IMR-90 (cell line): ENCODE results near the gene PCDHA5. TPM values are rescaled to one million over a fixed set of nuclear protein-coding genes. Genes with fewer than 3 reads are reported as not detected.

Source experiments
- ATAC-seq: fragments of 200-7000 bp; cut with Tn5 transposase; 2 replicates; pipeline ENCODE4 v1.9.1; 2020; ENCODE audit warnings: low read depth, mild to moderate bottlenecking, moderate library complexity
- BruUV-seq: library from RNA; stranded (reverse); fragments of 400-500 nt; replicated peaks from 2 replicates; lab custom pipeline; 2021; lab: Mats Ljungman, UMichigan
- CTCF ChIA-PET: fragments of 300-600 bp; formaldehyde crosslinking; extraction: SDS; loops from one replicate; lab custom pipeline; 2021; ENCODE audit warnings: antibody characterized with exemption; lab: Yijun Ruan, JAX
- POLR2A ChIA-PET: fragments of 300-600 bp; sonication (Branson Sonifier 250); formaldehyde crosslinking; loops from one replicate; lab custom pipeline; 2022; ENCODE audit warnings: antibody characterized with exemption; ENCODE audit not compliant: unreplicated experiment; lab: Charles Lee
- DNase-seq: peaks from one replicate; pipeline ENCODE4 v3.0.0; 2013
- H2AFZ ChIP-seq: replicated peaks from 2 replicates; pipeline ENCODE3; 2013; ENCODE audit warnings: low read length, mild to moderate bottlenecking; ENCODE audit not compliant: poor library complexity
- H2AK5ac ChIP-seq: 2 replicates; pipeline ENCODE4 v1.6.1; 2013; ENCODE audit warnings: low read depth, low read length, inconsistent platforms
- H2AK9ac ChIP-seq: replicated peaks from 2 replicates; pipeline ENCODE3; 2013; ENCODE audit warnings: mild to moderate bottlenecking, low read depth, low read length, moderate library complexity; ENCODE audit not compliant: poor library complexity
- H2BK120ac ChIP-seq: 2 replicates; pipeline ENCODE4 v1.6.1; 2013; ENCODE audit warnings: low read depth, low read length, inconsistent platforms
- H2BK15ac ChIP-seq: 3 replicates; pipeline ENCODE4 v1.6.1; 2013; ENCODE audit warnings: low read depth, low read length, inconsistent platforms
- H2BK20ac ChIP-seq: 2 replicates; pipeline ENCODE4 v1.6.1; 2013; ENCODE audit warnings: low read depth, mild to moderate bottlenecking, inconsistent platforms, low read length, moderate library complexity
- H2BK5ac ChIP-seq: 2 replicates; pipeline ENCODE4 v1.6.1; 2013; ENCODE audit warnings: mild to moderate bottlenecking, low read depth, low read length, inconsistent platforms; ENCODE audit not compliant: poor library complexity, severe bottlenecking
- H3K14ac ChIP-seq: replicated peaks from 2 replicates; pipeline ENCODE4 v1.6.1; 2013; ENCODE audit warnings: low read depth, low read length, inconsistent platforms
- H3K18ac ChIP-seq: 2 replicates; pipeline ENCODE4 v1.6.1; 2013; ENCODE audit warnings: low read depth, low read length, control low read depth
- H3K23ac ChIP-seq: 2 replicates; pipeline ENCODE4 v1.6.1; 2013; ENCODE audit warnings: low read depth, low read length, inconsistent platforms
- H3K27ac ChIP-seq: 2 replicates; pipeline ENCODE4 v1.5.1; 2013; ENCODE audit warnings: mild to moderate bottlenecking, control low read depth, low read length; ENCODE audit not compliant: insufficient read depth
- H3K27me3 ChIP-seq: 2 replicates; pipeline ENCODE4 v1.6.1; 2013; ENCODE audit warnings: low read length; ENCODE audit not compliant: control insufficient read depth, insufficient read depth
- H3K36me3 ChIP-seq: 2 replicates; pipeline ENCODE4 v1.6.1; 2013; ENCODE audit warnings: low read length, mixed read lengths; ENCODE audit not compliant: control insufficient read depth, insufficient read depth
- H3K4ac ChIP-seq: 2 replicates; pipeline ENCODE4 v1.6.1; 2013; ENCODE audit warnings: low read depth, low read length, inconsistent platforms
- H3K4me1 ChIP-seq: 2 replicates; pipeline ENCODE4 v1.6.1; 2013; ENCODE audit warnings: low read length, mixed read lengths; ENCODE audit not compliant: control insufficient read depth, insufficient read depth
- H3K4me2 ChIP-seq: 2 replicates; pipeline ENCODE4 v1.6.1; 2013; ENCODE audit warnings: low read depth, mild to moderate bottlenecking, control low read depth, low read length, moderate library complexity
- H3K4me3 ChIP-seq: 2 replicates; pipeline ENCODE4 v1.5.1; 2013; ENCODE audit warnings: low read depth, mild to moderate bottlenecking, control low read depth, low read length, moderate library complexity; ENCODE audit not compliant: insufficient read depth
- H3K56ac ChIP-seq: 2 replicates; pipeline ENCODE4 v1.6.1; 2013; ENCODE audit warnings: low read length, inconsistent platforms; ENCODE audit not compliant: insufficient read depth; ENCODE audit errors: extremely low read depth
- H3K79me1 ChIP-seq, 2 experiments: 2 replicates each; pipeline ENCODE4 v1.6.1; 2013; ENCODE audit warnings: low read length in 2 of 2, inconsistent platforms in 1 of 2, low read depth in 1 of 2
- H3K9ac ChIP-seq: 2 replicates; pipeline ENCODE4 v1.6.1; 2013; ENCODE audit warnings: low read depth, low read length, control low read depth
- H3K9me1 ChIP-seq: 2 replicates; pipeline ENCODE4 v1.6.1; 2013; ENCODE audit warnings: low read length, inconsistent platforms; ENCODE audit not compliant: insufficient read depth
- H3K9me3 ChIP-seq: 2 replicates; pipeline ENCODE4 v1.6.1; 2013; ENCODE audit warnings: low read length; ENCODE audit not compliant: control insufficient read depth, insufficient read depth
- H4K20me1 ChIP-seq: 2 replicates; pipeline ENCODE4 v1.6.1; 2013; ENCODE audit warnings: low read length, inconsistent platforms; ENCODE audit not compliant: insufficient read depth
- H4K5ac ChIP-seq: 2 replicates; pipeline ENCODE4 v1.6.1; 2013; ENCODE audit warnings: mild to moderate bottlenecking, low read depth, low read length, control low read depth
- H4K8ac ChIP-seq, 2 experiments: 2 replicates each; pipeline ENCODE4 v1.6.1; 2013; ENCODE audit warnings: low read depth in 2 of 2, low read length in 2 of 2, control low read depth in 1 of 2, inconsistent platforms in 1 of 2
- H4K91ac ChIP-seq: 2 replicates; pipeline ENCODE4 v1.6.1; 2013; ENCODE audit warnings: low read depth, low read length, inconsistent platforms; ENCODE audit not compliant: insufficient read depth
- BHLHE40 ChIP-seq: fragments of 150-350 bp; IDR thresholded peaks from 2 replicates; pipeline ENCODE4 v1.6.1; 2016; ENCODE audit warnings: mild to moderate bottlenecking, low read depth, low read length
- CEBPB ChIP-seq: IDR thresholded peaks from 2 replicates; pipeline ENCODE4 v1.6.1; 2012; ENCODE audit warnings: low read depth, low read length, improper control_type of control experiment
- CHD1 ChIP-seq: IDR thresholded peaks from 2 replicates; pipeline ENCODE4 v1.6.1; 2012; ENCODE audit warnings: low read depth, low read length, improper control_type of control experiment
- CTCF ChIP-seq: conservative IDR thresholded peaks from 2 replicates; pipeline ENCODE4 v1.5.1; 2012; ENCODE audit warnings: mild to moderate bottlenecking, low read depth, low read length, improper control_type of control experiment
- ELK1 ChIP-seq: fragments of 150-350 bp; IDR thresholded peaks from 2 replicates; pipeline ENCODE4 v1.6.1; 2016; ENCODE audit warnings: low read depth, mild to moderate bottlenecking, low read length, moderate library complexity, borderline replicate concordance
- FOS ChIP-seq: fragments of 150-350 bp; IDR thresholded peaks from 2 replicates; pipeline ENCODE4 v1.6.1; 2016; ENCODE audit warnings: low read depth, low read length
- MAFK ChIP-seq: IDR thresholded peaks from 2 replicates; pipeline ENCODE4 v1.6.1; 2012; ENCODE audit warnings: low read depth, low read length, improper control_type of control experiment
- MAZ ChIP-seq: IDR thresholded peaks from 2 replicates; pipeline ENCODE4 v1.6.1; 2012; ENCODE audit warnings: low read depth, mild to moderate bottlenecking, low read length, improper control_type of control experiment, moderate library complexity, borderline replicate concordance
- MXI1 ChIP-seq: IDR thresholded peaks from 2 replicates; pipeline ENCODE4 v1.6.1; 2012; ENCODE audit warnings: low read depth, mild to moderate bottlenecking, low read length, moderate library complexity, borderline replicate concordance
- NFE2L2 ChIP-seq: fragments of 150-350 bp; IDR thresholded peaks from 2 replicates; pipeline ENCODE4 v1.6.1; 2016; ENCODE audit warnings: low read depth, mild to moderate bottlenecking, low read length
- POLR2A ChIP-seq: IDR thresholded peaks from 2 replicates; pipeline ENCODE4 v1.6.1; 2012; ENCODE audit warnings: mild to moderate bottlenecking, low read depth, low read length
- RAD21 ChIP-seq: IDR thresholded peaks from 2 replicates; pipeline ENCODE4 v1.6.1; 2012; ENCODE audit warnings: low read length, improper control_type of control experiment
- RCOR1 ChIP-seq: IDR thresholded peaks from 2 replicates; pipeline ENCODE4 v1.6.1; 2012; ENCODE audit warnings: mild to moderate bottlenecking, low read length, improper control_type of control experiment; ENCODE audit not compliant: insufficient replicate concordance
- RFX5 ChIP-seq: IDR thresholded peaks from 2 replicates; pipeline ENCODE4 v1.8.0; 2012; ENCODE audit warnings: low read depth, mild to moderate bottlenecking, low read length, moderate library complexity
- SMC3 ChIP-seq: fragments of 150-350 bp; IDR thresholded peaks from 2 replicates; pipeline ENCODE4 v1.6.1; 2016; ENCODE audit warnings: low read depth, mild to moderate bottlenecking, antibody characterized with exemption, low read length, moderate library complexity
- USF2 ChIP-seq: fragments of 150-350 bp; IDR thresholded peaks from 2 replicates; pipeline ENCODE4 v1.6.1; 2017; ENCODE audit warnings: mild to moderate bottlenecking, antibody characterized with exemption, low read length, low read depth
- WGBS, 2 experiments: methylation state at CpG; one replicate each; pipeline versions ENCODE4 v1.1.5 to v1.1.7; 2013; ENCODE audit warnings: missing lambda C conversion rate in 2 of 2; ENCODE audit not compliant: insufficient read length in 1 of 2; ENCODE audit errors: extremely low coverage in 2 of 2; 5-methylcytosine and 5-hydroxymethylcytosine counted together
- dilution Hi-C: fragments of 300-500 bp; cut with HindIII; formaldehyde crosslinking; loops from one replicate; pipeline ENCODE4 v1.14.3; 2018; ENCODE audit warnings: low sequenced_read_pairs; ENCODE audit not compliant: unreplicated experiment
- in situ Hi-C: fragments of 300-500 bp; cut with MboI; formaldehyde crosslinking; loops from 3 replicates; pipeline ENCODE4 v1.14.3; 2019; ENCODE audit warnings: low sequenced_read_pairs, inconsistent platforms, mixed read lengths
- intact Hi-C: fragments of 100-400 bp; cut with micrococcal nuclease; formaldehyde crosslinking; loops from 2 replicates; pipeline ENCODE4 v1.10.0; 2022
- polyA plus RNA-seq, 3 experiments: library from polyadenylated mRNA; depleted of rRNA; stranded (reverse); fragments of >200 nt; gene quantifications; 2 replicates each; pipeline ENCODE4 v1.2.3, GENCODE V29; 2012; ENCODE audit warnings: low replicate concordance in 1 of 3
- total RNA-seq: library from RNA; depleted of rRNA; stranded (reverse); fragments of >200 nt; gene quantifications from 2 replicates; pipeline ENCODE4 v1.2.3, GENCODE V29; 2012

The PCDHA5 gene
- total and polyA plus RNA-seq, 2 of the 4 experiments (the other 2 are of a cell fraction) = not detected

GRCh38 chr5:140827704-140828361 lies 6.4 kb downstream of the PCDHA5 start, which contains the start of gene PCDHA6:
Gene PCDHA6 (plus strand): TSS chr5:140827960. CDS start chr5:140828092, 132 bp downstream.
- no TSS peak for BruUV-seq
- Histone ChIP-seq H2BK120ac (no peak within 1 kb of the TSS), H3K4me3 (no peak within 1 kb of the TSS), H2AK5ac (no peak within 1 kb of the TSS), H4K5ac (no peak within 1 kb of the TSS), H3K18ac (no peak within 1 kb of the TSS), H3K27me3 (no peaks in the 10 kb centered on the region), H4K8ac (no peak within 1 kb of the TSS), H3K4me1 (no peaks in the 10 kb centered on the region), H2BK20ac (no peak within 1 kb of the TSS), H3K27ac (no peak within 1 kb of the TSS), H2BK5ac (no peak within 1 kb of the TSS), H3K9me1 (no peaks in the 10 kb centered on the region), H3K56ac (no peak within 1 kb of the TSS), H3K36me3 (no peaks in the 10 kb centered on the region), H3K14ac (no peak within 1 kb of the TSS), H3K9ac (no peak within 1 kb of the TSS), H3K79me1 (no peaks in the 10 kb centered on the region), H3K9me3 (peaks cover 13% of the 10 kb centered on the region), H2AFZ (no peak within 1 kb of the TSS), H3K4me2 (no peak within 1 kb of the TSS), H3K4ac (no peak within 1 kb of the TSS), H4K20me1 (no peaks in the 10 kb centered on the region), H3K23ac (no peak within 1 kb of the TSS), H4K91ac (no peak within 1 kb of the TSS), H2AK9ac (no peak within 1 kb of the TSS), H2BK15ac (no peak within 1 kb of the TSS)
- intact Hi-C loops = no loop called here
- ChIA-PET POLR2A (no interaction called here), CTCF (no interaction called here)
- TF ChIP-seq SMC3 (no peak), MXI1 (no peak), RAD21 (no peak), CHD1 (no peak), NFE2L2 (no peak), RFX5 (no peak), POLR2A (no peak), ELK1 (no peak), BHLHE40 (no peak), CEBPB (no peak), MAZ (no peak), RCOR1 (no peak), CTCF (no peak), MAFK (no peak), FOS (no peak), USF2 (no peak)
- in situ Hi-C loops = no loop called here
- DNase-seq (no peak), ATAC-seq (no peak)
- dilution Hi-C loops = no loop called here
- 20% methylated on average over 3 of the region's 27 CpGs; no CpG with 5 or more reads in 1 of the 2 experiments for WGBS, 2 experiments
